ENCODE data around the gene BOK.

BOK gene

DNA sequence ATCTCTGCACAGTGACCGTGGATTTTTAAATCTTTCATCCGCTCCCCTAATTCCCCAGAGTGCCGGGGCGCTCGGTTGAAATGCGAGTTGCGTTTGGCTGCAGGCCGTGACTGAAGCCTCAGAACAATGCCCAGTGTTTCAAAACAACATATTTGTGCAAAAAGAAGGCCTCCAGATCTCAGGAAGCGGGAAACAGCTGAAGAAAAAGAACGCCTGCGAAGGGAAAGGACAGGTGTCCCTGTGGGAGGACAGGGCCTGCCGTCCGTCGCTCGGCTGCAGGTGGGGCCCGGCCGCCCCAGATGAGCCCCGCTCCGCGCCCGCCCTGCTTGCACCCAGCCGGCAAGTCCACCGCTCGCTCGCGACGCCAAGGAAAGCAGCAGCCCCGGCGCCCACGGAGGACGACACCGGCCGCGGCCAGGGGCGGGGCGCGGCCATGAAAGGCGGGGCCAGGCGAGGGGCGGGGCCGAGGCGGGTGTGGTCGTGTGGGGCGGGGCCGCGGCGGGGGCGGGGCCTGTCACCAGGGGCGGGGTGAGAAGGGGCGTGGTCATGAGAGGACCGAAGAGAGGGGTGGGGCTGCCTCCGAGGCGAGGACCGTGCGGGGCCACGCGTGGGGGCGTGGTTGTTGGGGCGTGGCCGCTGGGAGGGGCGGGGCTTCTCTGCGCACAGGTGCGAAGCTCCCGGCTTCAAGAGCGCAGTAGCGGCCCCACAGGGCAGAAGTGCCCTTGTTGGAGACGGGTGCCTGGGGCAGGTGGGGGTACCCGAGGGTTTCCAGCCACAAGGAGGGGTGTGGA is 17.6 kb upstream of the BOK start:
- peaks cover 0 to 60% of the 10 kb centered on the region in 2 donors for H3K27me3 ChIP-seq
- no peak overlapping the region for H3K27ac ChIP-seq
- H3K9me3 ChIP-seq, result no peaks in the 10 kb centered on the region
- peaks cover 0 to 26% (median 17%) of the 10 kb centered on the region in 4 donors for H3K4me1 ChIP-seq
- intact Hi-C loops (cut with DNase I; ENCODE audit: low total_unique reads), result no loop called here
- no peak for DNase-seq
- TF ChIP-seq, protein P1, sequence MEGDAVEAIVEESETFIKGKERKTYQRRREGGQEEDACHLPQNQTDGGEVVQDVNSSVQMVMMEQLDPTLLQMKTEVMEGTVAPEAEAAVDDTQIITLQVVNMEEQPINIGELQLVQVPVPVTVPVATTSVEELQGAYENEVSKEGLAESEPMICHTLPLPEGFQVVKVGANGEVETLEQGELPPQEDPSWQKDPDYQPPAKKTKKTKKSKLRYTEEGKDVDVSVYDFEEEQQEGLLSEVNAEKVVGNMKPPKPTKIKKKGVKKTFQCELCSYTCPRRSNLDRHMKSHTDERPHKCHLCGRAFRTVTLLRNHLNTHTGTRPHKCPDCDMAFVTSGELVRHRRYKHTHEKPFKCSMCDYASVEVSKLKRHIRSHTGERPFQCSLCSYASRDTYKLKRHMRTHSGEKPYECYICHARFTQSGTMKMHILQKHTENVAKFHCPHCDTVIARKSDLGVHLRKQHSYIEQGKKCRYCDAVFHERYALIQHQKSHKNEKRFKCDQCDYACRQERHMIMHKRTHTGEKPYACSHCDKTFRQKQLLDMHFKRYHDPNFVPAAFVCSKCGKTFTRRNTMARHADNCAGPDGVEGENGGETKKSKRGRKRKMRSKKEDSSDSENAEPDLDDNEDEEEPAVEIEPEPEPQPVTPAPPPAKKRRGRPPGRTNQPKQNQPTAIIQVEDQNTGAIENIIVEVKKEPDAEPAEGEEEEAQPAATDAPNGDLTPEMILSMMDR (IDR thresholded peaks at IDR 0.05), result no peak
- H3K36me3 ChIP-seq, result no peaks in the 10 kb centered on the region
- H3K4me3 ChIP-seq, result peak overlapping the region; percentile 28 to 39

DNA sequence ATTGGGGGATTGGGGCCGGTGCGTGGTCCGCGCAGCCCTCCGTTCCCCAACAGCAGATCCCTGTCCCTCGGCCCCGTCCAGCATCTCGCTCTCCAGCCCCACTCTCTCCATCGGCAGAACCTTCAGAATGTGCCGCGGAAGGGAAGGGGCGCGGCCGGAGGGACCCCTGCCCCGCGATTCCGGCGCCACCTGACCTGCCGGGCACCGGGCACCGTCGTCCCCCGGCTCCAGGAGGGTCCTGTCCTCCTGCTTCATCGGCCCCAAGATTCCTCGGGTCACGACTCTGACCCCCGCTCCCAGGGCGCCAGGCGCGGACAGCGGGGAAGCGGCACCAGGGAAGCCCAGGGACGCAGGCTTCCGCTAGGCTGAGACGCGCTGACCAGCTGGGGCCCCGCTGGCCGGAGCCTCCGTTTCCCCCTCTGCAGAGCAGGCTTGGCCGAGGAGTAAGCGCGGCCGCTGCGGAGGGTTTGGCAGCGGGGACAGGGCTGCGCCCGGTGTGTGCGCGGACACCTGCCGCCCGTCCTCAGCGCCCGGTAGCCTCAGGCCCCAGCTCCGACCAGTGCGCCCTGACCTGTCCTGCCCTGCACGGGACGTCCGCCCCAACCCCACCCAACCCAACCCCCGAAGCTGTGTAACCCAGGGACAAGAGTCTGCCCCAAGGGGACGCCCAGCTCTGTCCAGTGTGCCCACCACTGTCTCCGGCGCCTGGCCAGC is 16.8 kb upstream of the BOK start:
- no peaks in the 10 kb centered on the region for H3K9me3 ChIP-seq
- no peak for DNase-seq
- H3K4me3 ChIP-seq, result peak overlapping the region in 1 of 2 donors; percentile 39
- H3K27ac ChIP-seq, result no peak overlapping the region
- peaks cover 0 to 29% (median 18%) of the 10 kb centered on the region in 4 donors for H3K4me1 ChIP-seq
- H3K27me3 ChIP-seq, result peaks cover 0 to 68% of the 10 kb centered on the region in 2 donors
- intact Hi-C loops (cut with DNase I; ENCODE audit: low total_unique reads), result no loop called here
- TF ChIP-seq, protein P1 (IDR thresholded peaks at IDR 0.05), result no peak
- H3K36me3 ChIP-seq, result no peaks in the 10 kb centered on the region

DNA sequence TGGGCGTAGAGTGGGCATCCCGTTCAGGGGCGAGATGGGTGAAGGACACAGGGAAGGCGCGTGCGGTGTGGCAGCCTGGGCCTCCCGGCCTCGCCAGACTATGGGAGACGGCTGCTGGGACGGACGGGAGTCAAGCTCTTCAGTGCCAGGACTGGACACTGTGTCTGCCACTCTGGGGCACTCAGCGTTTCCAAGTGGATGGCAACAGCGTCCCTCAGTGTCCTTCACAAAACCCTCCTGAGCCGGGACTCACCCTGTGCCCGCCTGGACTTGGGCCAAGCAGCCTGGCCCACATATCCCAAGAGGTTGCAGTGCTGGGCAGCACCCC is 16.3 kb upstream of the BOK start:
- peaks cover 0 to 73% of the 10 kb centered on the region in 2 donors for H3K27me3 ChIP-seq
- peaks cover 0 to 34% (median 23%) of the 10 kb centered on the region in 4 donors for H3K4me1 ChIP-seq
- H3K9me3 ChIP-seq, result no peaks in the 10 kb centered on the region
- intact Hi-C loops (cut with DNase I; ENCODE audit: low total_unique reads), result no loop called here
- H3K27ac ChIP-seq, result no peak overlapping the region
- no peak for DNase-seq
- H3K36me3 ChIP-seq, result no peaks in the 10 kb centered on the region
- TF ChIP-seq, protein P1 (IDR thresholded peaks at IDR 0.05), result no peak
- H3K4me3 ChIP-seq, result no peak overlapping the region

DNA sequence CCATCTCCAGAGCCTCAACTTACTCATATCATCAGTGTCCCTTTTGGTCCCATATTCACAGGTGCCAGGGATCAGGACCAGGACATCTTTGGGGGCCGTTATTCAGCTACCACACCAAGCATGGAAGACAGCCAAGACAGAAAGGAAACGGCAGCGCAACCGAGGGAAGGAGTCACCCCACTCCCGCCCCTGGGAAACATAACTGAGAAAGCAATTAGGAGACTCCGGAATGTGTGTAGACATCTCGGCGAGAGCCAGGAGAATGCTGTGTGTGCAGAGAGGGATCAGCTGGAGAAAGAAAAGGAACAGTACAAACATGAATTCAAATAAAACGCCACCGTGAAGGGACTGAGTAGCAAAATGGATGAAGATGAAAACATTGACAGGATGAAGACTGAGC is 13.4 kb upstream of the BOK start:
- H3K4me3 ChIP-seq, result no peak overlapping the region
- peaks cover 0 to 78% of the 10 kb centered on the region in 2 donors for H3K27me3 ChIP-seq
- no peak overlapping the region for H3K27ac ChIP-seq
- H3K4me1 ChIP-seq, result peaks cover 0 to 32% (median 26%) of the 10 kb centered on the region in 4 donors
- TF ChIP-seq, protein P1 (IDR thresholded peaks at IDR 0.05), result no peak
- no peak for DNase-seq
- no peaks in the 10 kb centered on the region for H3K9me3 ChIP-seq
- no peaks in the 10 kb centered on the region for H3K36me3 ChIP-seq
- intact Hi-C loops (cut with DNase I; ENCODE audit: low total_unique reads), result no loop called here

DNA sequence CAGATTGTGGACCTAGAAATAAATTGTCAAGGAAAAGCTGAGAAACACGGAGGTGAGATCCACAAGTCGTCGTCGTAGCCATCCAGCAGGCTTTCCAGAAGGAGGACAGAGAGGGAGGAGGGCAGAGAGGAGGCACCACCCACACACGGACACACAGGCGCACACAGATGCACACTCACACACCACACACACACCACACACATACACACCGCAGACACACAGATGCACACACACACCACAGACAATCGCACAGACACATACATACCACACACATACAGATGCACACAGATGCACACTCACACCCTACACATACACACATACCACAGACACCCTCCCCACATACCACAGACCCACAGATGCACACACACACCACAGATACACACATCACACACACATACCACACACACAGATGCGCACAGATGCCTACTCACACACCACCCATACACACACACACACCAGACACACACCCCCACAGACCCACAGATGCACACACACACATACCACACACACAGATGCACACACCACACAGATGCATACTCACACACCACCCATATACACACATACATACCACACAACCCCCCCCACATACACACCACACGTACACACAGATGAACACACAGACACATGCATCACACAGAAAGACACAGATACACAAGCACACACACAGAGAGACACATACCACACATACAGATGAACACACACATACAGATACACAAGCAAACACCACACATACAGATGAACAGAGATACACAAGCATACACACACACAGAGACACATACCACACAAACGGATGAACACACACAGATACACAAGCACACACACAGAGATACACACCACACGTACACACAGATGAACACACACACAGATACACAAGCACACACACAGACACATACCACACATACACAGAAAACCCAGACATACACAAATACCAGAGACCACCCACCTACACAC is 12.7 kb upstream of the BOK start:
- Histone ChIP-seq H3K4me3 (no peak overlapping the region), H3K27me3 (peaks cover 0 to 79% of the 10 kb centered on the region in 2 donors)
- DNase-seq, result no peak

More for the DNA sequence above, 12.7 kb upstream of the BOK start:
- Histone ChIP-seq H3K4me1 (peaks cover 0 to 27% (median 22%) of the 10 kb centered on the region in 4 donors), H3K27ac (no peak overlapping the region), H3K36me3 (no peaks in the 10 kb centered on the region), H3K9me3 (no peaks in the 10 kb centered on the region)
- TF ChIP-seq, protein P1 (IDR thresholded peaks at IDR 0.05), result no peak
- intact Hi-C loops (cut with DNase I; ENCODE audit: low total_unique reads), result no loop called here

Data from tibial artery (tissue), 4 donors.